A673 (cell line): ENCODE measurements around the gene EPB41L3.

Experiments
- CTCF ChIP-seq: fragments of 300-800, 200-600 bp; sonication (generic); conservative IDR thresholded peaks from 2 replicates; pipeline ENCODE4 v1.5.1; 2017; ENCODE audit warnings: low read depth, mild to moderate bottlenecking, antibody characterized with exemption, low read length, moderate library complexity, mixed read lengths
- EZH2 ChIP-seq: fragments of 200-600 bp; sonication (generic); IDR thresholded peaks from 2 replicates; pipeline ENCODE4 v1.6.1; 2017; ENCODE audit warnings: borderline replicate concordance, low read depth, mild to moderate bottlenecking, mixed read lengths, antibody characterized with exemption, low read length; ENCODE audit not compliant: poor library complexity, severe bottlenecking

- TF ChIP-seq CTCF (no peak), EZH2 (no peak)
These were observed 44.7 kb upstream of the EPB41L3 start for GRCh38 chr18:5588529-5588928.
